Motor neuron (in vitro differentiated cells): Measurements from ENCODE around the gene CHST8. TPM values are rescaled to one million over a fixed set of nuclear protein-coding genes. Genes with fewer than 3 reads are reported as not detected.
"Not testable (repeated sequence)": the region's sequence is repeated elsewhere in the genome, so short reads cannot be mapped to it uniquely, and the experiment has no call there.

Experiments
- ATAC-seq, 8 experiments: fragments of 200-7000 bp; cut with Tn5 transposase; replicated peaks in 6 of 8; 2 replicates each; pipeline ENCODE4 v1.8.0; 2021; ENCODE audit warnings: mild to moderate bottlenecking in 8 of 8, moderate library complexity in 8 of 8
- H3K27ac ChIP-seq, 2 donors: fragments of 250-450 bp; sonication (Bioruptor Pico); 2 replicates each; pipeline ENCODE4 v1.9.0; 2021; ENCODE audit warnings: antibody characterized with exemption in 2 of 2, mild to moderate bottlenecking in 2 of 2, moderate library complexity in 1 of 2
- H3K4me1 ChIP-seq, 2 donors: fragments of 250-450 bp; sonication (Bioruptor Pico); replicated peaks in 1 of 2; 2 replicates each; pipeline ENCODE4 v1.6.1; 2021; ENCODE audit warnings: antibody characterized with exemption in 2 of 2, mild to moderate bottlenecking in 2 of 2, moderate library complexity in 1 of 2
- H3K4me3 ChIP-seq, 5 donors: fragments of 250-450 bp; sonication (Bioruptor Pico); 2 replicates each; pipeline ENCODE4 v1.9.0; 2021; ENCODE audit warnings: antibody characterized with exemption in 5 of 5, mild to moderate bottlenecking in 5 of 5, moderate library complexity in 4 of 5
- WGBS, 10 experiments: fragments of 450-650 bp; shearing (Covaris generic); methylation state at CpG; one replicate each; pipeline ENCODE4 v1.0.0; 2022; 5-methylcytosine and 5-hydroxymethylcytosine counted together
- in situ Hi-C, 9 experiments: fragments of 400-800 bp; cut with MboI; loops; one replicate each; pipeline ENCODE4 v1.15.0; 2021; ENCODE audit warnings: low sequenced_read_pairs in 9 of 9, low pct_unique_long_range_greater_than_20kb in 2 of 9; ENCODE audit not compliant: unreplicated experiment in 9 of 9
- total RNA-seq, 8 experiments: library from RNA; unstranded; fragments of 300-600 nt; gene quantifications; 2 replicates each; pipeline versions ENCODE4 v1.2.3 to v1.2.4, GENCODE V29; 2022

The CHST8 gene
- total RNA-seq, 8 experiments from 2014 or later, result 0.84 to 17.0 (median 11.5) TPM

DNA sequence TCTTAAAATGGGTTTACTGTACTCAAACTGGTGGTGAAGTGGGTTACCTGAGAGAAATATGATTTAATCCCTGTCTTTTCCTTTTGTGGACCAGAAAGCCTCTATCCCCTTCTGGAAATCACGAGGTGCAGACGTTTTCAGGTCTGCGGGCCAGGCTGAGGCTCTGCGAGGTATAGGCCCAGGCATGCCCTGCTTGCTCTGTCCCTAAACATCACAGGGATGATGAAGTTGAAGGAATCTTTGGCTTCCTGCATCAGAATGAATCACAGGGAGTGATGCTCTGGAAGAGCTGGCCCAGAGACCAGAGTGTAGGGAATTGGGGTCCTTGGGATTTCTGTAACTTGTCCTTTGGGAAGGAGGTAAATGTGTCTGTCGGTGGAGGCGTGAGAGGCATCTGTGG, 18.4 kb upstream of the CHST8 start:
- WGBS, 10 experiments, result 6 to 100% (median 70%) methylated on average over 1 to 5 of the region's 6 CpGs; no CpG with 5 or more reads in 2 of the 10 experiments
- no peak for ATAC-seq
- Histone ChIP-seq H3K27ac (peak overlapping the region; percentile 37 to 65), H3K4me3 (no peak overlapping the region), H3K4me1 (peaks cover 10 to 18% of the 10 kb centered on the region in 2 donors)
- in situ Hi-C loops, result no loop called here

DNA sequence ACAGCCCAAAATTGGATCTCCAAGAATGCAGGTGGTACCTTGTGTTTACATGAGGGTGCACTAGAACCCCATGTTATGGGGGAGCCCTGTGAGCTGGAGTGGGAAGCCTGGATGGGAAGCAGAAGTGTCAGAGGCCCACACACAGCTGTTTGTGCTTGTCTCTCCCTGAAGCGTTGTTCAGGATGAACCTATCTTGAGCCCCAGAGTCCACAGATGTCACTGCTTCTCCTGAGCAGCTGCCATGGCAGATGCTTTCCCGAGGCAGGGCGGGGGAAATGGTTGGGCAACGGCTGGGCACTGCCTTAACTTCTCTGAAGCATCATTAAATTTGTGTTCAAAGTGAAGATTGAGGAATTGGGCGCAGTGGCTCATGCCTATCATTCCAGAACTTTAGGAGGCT, 17.1 kb upstream of the CHST8 start:
- in situ Hi-C loops, result no loop called here
- Histone ChIP-seq H3K4me1 (peaks cover 10 to 18% of the 10 kb centered on the region in 2 donors), H3K27ac (no peak overlapping the region), H3K4me3 (no peak overlapping the region)
- 38 to 100% (median 83%) methylated on average over 1 to 4 of the region's 5 CpGs; no CpG with 5 or more reads in 6 of the 10 experiments for WGBS, 10 experiments
- ATAC-seq, result no peak

DNA sequence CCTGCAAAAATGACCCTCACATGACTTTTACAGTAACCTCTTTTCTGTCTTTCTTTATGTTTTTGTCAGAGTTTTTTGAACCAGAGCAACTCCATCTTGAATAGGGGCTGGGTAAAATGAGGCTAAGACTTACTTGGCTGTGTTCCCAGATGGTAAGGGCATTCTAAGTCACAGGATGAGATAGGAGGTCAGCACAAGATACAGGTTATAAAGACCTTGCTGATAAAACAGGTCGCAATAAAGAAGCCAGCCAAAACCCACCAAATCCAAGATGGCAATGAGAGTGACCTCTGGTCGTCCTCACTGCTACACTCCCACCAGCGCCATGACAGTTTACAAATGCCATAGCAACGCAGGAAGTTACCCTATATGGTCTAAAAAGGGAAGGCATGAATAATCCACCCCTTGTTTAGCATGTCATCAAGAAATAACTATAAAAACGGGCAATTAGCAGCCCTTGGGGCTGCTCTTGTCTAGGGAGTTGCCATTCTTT, 15.9 kb upstream of the CHST8 start:
- H3K4me3 ChIP-seq, in situ Hi-C loops, H3K27ac ChIP-seq: not testable (repeated sequence)
- WGBS, 10 experiments, result 0 to 84% (median 29%) methylated on average over 1 to 5 of the region's 5 CpGs; no CpG with 5 or more reads in 1 of the 10 experiments
- peaks cover 10 to 18% of the 10 kb centered on the region in 2 donors for H3K4me1 ChIP-seq
- peak in 1 of 8 experiments; percentile 52 for ATAC-seq

DNA sequence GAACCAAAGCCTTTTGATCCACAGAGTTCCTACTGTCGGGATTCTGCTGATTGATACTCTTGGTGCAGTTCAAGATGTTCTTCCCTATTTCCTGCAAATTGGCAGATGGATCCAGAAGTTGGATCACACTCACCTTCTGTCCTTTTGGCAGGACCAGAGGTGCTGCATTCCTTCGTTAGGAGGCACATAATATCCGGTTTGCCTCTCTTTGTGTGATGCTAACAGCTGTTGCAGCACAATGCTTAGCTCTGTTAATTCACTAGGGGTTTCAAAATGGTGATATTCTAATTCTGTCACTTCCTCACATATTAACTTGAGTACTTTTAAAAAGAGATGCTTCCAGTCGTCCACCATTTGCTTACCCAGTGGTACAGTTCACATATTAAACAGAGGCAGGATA, 15.2 kb upstream of the CHST8 start:
- Histone ChIP-seq H3K4me3 (no peak overlapping the region), H3K4me1 (peaks cover 10 to 18% of the 10 kb centered on the region in 2 donors), H3K27ac (no peak overlapping the region)
- ATAC-seq, result no peak
- in situ Hi-C loops, result no loop called here
- 0 to 66% (median 48%) methylated on average over 1 to 3 of the region's 4 CpGs for WGBS, 10 experiments

DNA sequence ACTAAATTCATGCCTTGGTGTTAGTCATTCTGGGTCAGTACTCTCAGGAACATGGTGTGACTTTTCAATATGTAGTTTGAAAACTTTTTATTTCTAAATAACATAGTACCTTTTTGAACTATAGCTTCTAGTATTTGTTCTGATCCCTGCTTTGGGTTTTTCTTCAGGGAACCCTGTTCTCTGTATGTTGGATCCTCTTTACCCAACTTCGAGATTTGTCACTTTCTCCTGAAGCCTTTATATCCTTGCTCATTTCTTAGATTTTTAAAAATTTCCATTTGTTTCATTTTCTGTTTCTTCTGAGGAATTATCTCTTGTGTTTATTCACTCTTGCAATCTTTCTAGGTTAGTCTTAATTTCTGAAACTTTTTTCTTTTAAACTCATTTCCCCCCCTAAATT, 12.4 kb upstream of the CHST8 start:
- ATAC-seq, result no peak
- H3K4me3 ChIP-seq, result no peak overlapping the region
- H3K4me1 ChIP-seq, result peaks cover 7 to 13% of the 10 kb centered on the region in 2 donors
- in situ Hi-C loops, result no loop called here
- H3K27ac ChIP-seq, result no peak overlapping the region
- 0 to 71% (median 53%) methylated on average over 1 of the region's 1 CpG for WGBS, 10 experiments

DNA sequence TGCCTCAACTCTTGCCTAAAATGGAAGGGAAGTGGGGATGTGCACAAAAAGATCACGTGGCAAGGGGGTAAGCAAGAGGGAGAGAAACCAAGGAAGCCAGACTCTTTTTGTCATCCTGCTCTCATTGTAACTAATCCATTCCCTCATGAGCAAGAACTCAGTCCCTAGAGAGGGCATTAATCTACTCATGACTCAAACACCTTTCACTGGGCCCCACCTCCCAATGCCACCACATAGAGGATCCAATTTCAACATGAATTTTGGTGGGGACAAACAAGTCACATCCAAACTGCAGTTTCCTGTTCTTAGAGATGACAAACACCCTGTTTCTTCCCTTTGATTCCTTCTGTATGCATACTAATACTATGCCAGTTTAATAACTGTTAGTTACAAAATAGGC, 11.2 kb upstream of the CHST8 start:
- Histone ChIP-seq H3K27ac (no peak overlapping the region), H3K4me1 (peaks cover 7 to 13% of the 10 kb centered on the region in 2 donors), H3K4me3 (no peak overlapping the region)
- WGBS, 10 experiments, result 17 to 67% (median 50%) methylated on average over 1 of the region's 1 CpG; no CpG with 5 or more reads in 5 of the 10 experiments
- no peak for ATAC-seq
- in situ Hi-C loops, result no loop called here

DNA sequence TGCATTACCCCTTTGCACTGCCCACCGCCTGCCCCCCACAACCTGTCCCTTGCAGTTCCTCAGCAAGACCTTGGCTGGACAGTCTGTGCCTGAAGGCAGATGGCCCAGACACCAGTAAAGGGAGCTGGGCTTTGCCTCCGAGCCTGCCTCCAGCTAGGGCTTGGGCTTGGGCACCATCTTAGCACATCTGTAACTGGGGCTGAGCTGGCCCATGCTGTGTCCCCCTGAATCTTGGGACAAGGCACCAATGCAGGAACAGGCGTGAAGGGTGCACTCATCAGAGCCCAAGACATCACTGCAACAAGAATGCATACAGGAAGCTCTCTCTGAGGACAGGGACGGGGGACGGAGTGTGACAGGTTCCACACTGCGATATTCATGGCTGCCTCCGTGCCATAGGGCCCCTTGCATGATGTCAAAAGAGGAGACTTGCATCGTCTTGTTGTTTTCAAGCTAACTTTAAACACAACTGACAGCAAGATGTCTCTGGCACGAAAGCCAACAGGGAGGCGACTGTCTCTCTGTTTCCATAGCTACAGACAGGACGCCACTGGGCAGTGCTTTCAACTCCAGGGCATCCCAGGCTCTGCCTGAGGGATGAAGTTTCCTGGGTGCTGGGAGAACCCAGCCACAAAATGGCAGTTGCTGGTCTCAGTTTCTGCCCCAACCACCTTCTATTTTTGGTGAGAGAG, 8.7 kb upstream of the CHST8 start:
- in situ Hi-C loops, result no loop called here

DNA sequence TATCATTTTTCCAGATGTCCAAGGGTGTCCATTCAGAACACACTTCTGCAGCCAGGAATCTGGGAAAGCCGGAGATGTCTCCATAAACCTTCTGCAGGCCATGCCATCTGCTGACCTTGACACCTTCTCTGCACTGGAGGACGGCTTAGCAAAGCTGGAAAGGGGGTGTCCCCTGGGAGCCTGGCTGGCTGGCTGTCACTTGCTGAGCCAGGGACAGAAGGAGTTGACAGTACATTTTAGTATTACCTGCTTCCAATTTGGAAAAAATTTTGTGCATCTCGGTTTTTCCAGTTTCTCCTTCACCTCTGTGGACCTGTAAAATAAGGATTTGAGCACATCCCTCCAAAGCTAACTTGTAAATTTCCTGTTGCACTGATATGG, 8.1 kb upstream of the CHST8 start:
- 0 to 100% (median 71%) methylated on average over 1 to 3 of the region's 3 CpGs; no CpG with 5 or more reads in 5 of the 10 experiments for WGBS, 10 experiments
- Histone ChIP-seq H3K4me3 (no peak overlapping the region), H3K4me1 (peaks cover 7 to 13% of the 10 kb centered on the region in 2 donors), H3K27ac (no peak overlapping the region)
- in situ Hi-C loops, result no loop called here
- ATAC-seq, result no peak

More for the DNA sequence above, 8.7 kb upstream of the CHST8 start:
- ATAC-seq, result peak in 5 of 8 experiments; percentile 36 to 58 (median 42)
- 0 to 88% (median 37%) methylated on average over 1 to 7 of the region's 11 CpGs; no CpG with 5 or more reads in 4 of the 10 experiments for WGBS, 10 experiments
- H3K4me3 ChIP-seq, result no peak overlapping the region
- H3K4me1 ChIP-seq, result peaks cover 7 to 13% of the 10 kb centered on the region in 2 donors
- no peak overlapping the region for H3K27ac ChIP-seq

DNA sequence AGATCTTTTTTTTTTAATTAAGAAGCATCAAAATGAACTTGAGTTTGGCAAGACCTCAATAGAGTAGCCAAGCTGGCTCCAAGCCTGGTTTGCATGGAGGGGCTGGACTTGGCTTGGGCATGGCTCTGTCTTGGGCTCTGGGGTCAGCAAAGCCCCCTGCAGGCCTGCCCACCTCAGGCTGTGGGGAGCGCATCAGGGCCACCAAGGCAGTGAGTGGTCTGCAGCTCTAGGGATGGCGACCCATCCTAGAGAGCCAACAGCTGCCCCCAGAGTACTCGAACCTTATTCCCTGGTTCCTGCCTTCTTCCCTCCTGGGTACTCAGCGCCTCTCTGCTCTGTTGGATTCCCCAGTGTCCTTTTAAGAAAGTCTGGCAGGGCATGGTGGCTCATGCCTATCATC, 5.4 kb upstream of the CHST8 start:
- in situ Hi-C loops, result no loop called here
- Histone ChIP-seq H3K4me3 (no peak overlapping the region), H3K27ac (no peak overlapping the region), H3K4me1 (peaks cover 7 to 13% of the 10 kb centered on the region in 2 donors)
- 20 to 100% (median 89%) methylated on average over 1 to 4 of the region's 4 CpGs; no CpG with 5 or more reads in 5 of the 10 experiments for WGBS, 10 experiments
- no peak for ATAC-seq

DNA sequence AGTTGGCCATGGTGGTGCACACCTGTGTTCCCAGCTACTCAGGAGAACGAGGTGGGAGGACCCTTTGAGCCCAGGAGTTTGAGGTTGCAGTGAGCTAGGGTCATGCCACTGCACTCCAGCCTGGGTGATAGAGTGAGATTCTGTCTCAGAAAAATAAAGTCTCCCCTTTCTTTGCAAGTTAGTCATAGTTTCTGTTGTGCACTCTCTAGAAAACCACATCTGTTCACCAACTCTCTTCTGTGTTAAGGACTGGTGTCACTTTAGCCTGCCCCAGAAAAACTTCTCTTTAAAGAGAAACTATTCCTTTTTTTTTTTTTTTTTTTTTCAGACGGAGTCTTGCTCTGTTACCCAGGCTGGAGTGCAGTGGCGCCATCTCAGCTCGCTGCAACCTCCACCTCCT, 4.9 kb upstream of the CHST8 start:
- no peak overlapping the region for H3K27ac ChIP-seq
- no peak overlapping the region for H3K4me3 ChIP-seq
- ATAC-seq, result no peak
- peaks cover 7 to 13% of the 10 kb centered on the region in 2 donors for H3K4me1 ChIP-seq
- WGBS, 10 experiments, result 0 to 69% (median 58%) methylated on average over 1 to 4 of the region's 4 CpGs; no CpG with 5 or more reads in 4 of the 10 experiments
- in situ Hi-C loops, result no loop called here

DNA sequence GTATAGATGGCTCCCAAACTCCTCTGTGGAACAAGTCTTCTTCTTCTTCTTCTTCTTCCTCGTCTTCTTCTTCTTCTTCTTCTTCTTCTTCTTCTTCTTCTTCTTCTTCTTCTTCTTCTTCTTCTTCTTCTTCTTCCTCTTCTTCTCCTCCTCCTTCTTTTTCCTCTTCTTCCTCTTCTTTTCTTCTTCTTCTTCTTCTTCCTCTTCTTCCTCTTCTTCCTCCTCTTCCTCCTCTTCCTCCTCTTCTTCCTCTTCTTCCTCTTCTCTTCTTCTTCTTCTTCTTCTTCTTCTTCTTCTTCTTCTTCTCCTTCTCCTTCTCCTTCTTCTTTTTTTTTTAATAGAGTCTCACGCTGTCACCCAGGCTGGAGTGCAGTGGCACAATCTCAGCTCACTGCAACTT, 3.4 kb upstream of the CHST8 start:
- H3K4me1 ChIP-seq, in situ Hi-C loops, H3K27ac ChIP-seq, ATAC-seq, H3K4me3 ChIP-seq: not testable (repeated sequence)
- 3 to 100% (median 79%) methylated on average over 1 to 2 of the region's 2 CpGs; no CpG with 5 or more reads in 2 of the 10 experiments for WGBS, 10 experiments

DNA sequence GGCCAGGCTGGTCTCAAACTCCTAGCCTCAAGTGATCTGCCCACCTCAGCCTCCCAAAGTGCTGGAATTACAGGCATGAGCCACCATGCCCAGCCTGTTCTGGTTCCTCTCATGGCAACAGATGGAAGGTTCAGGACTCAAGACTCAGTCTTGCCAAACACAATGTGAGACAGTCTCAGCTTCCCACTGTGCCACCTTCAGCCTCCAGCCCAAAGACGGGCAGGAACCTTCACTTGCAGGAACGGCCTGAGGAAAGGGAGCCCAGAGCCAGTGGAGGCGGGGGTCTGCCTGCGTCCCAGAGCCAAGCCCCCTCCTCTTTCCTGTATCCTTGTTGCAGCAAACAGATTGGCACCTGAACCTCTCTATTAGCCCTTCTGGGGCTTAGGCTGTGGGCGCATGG, 2.9 kb upstream of the CHST8 start:
- H3K4me1 ChIP-seq, result peaks cover 5 to 6% of the 10 kb centered on the region in 2 donors
- 29 to 90% (median 63%) methylated on average over 1 to 5 of the region's 5 CpGs; no CpG with 5 or more reads in 2 of the 10 experiments for WGBS, 10 experiments
- in situ Hi-C loops, result no loop called here

DNA sequence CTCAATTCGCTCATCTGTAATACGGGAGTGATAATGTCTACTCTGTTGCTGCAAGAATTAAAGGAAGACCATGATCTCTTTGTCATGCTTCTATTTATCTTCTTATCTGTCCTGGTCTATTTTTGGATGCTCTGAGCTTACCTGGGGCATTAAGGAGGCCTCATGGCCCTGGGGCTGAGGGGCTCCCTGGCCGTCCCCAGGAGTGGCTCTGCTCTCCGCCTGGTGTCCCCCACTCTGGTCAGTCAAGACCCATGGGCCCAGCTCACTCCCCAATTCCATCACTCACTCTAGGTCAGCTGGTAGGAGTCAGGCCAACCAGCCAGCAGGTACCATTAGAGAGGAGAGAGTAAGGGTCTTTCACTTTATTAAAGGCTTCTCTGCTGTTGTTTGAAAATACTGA, 1.1 kb upstream of the CHST8 start:
- Histone ChIP-seq H3K27ac (no peak overlapping the region), H3K4me3 (no peak overlapping the region), H3K4me1 (peaks cover 14 to 19% of the 10 kb centered on the region in 2 donors)
- no peak for ATAC-seq
- WGBS, 10 experiments, result 83 to 100% (median 89%) methylated on average over 1 to 4 of the region's 4 CpGs; no CpG with 5 or more reads in 4 of the 10 experiments
- in situ Hi-C loops, result no loop called here

More for the DNA sequence above, 2.9 kb upstream of the CHST8 start:
- no peak overlapping the region for H3K27ac ChIP-seq
- H3K4me3 ChIP-seq, result no peak overlapping the region
- no peak for ATAC-seq
